Neuronal stem cell (in vitro differentiated cells): ENCODE results near the gene RTL10.

Source experiments
- DNase-seq: peaks from one replicate; pipeline ENCODE4 v3.0.0-alpha.2; 2013; ENCODE audit warnings: low spot score
- H2AFZ ChIP-seq: one replicate; pipeline ENCODE4 v1.6.1; 2013; ENCODE audit warnings: mild to moderate bottlenecking, low read length, inconsistent platforms
- H2AK5ac ChIP-seq: 2 replicates; pipeline ENCODE4 v1.6.1; 2013; ENCODE audit warnings: low read depth, mild to moderate bottlenecking, inconsistent platforms, low read length, moderate library complexity, mixed read lengths
- H2BK120ac ChIP-seq: 2 replicates; pipeline ENCODE4 v1.6.1; 2013; ENCODE audit warnings: low read depth, mild to moderate bottlenecking, inconsistent platforms, low read length, moderate library complexity, mixed read lengths
- H2BK12ac ChIP-seq: one replicate; pipeline ENCODE4 v1.6.1; 2013; ENCODE audit warnings: low read length, inconsistent platforms
- H2BK15ac ChIP-seq: 2 replicates; pipeline ENCODE4 v1.6.1; 2013; ENCODE audit warnings: mild to moderate bottlenecking, low read length, inconsistent platforms, mixed read lengths
- H2BK5ac ChIP-seq: one replicate; pipeline ENCODE4 v1.6.1; 2013; ENCODE audit warnings: inconsistent platforms, mild to moderate bottlenecking, low read length, moderate library complexity
- H3K14ac ChIP-seq: one replicate; pipeline ENCODE4 v1.6.1; 2013; ENCODE audit warnings: low read length, inconsistent platforms
- H3K18ac ChIP-seq: 2 replicates; pipeline ENCODE4 v1.6.1; 2013; ENCODE audit warnings: low read length, inconsistent platforms
- H3K23ac ChIP-seq: 2 replicates; pipeline ENCODE4 v1.6.1; 2013; ENCODE audit warnings: low read depth, mild to moderate bottlenecking, mixed read lengths, low read length, inconsistent platforms; ENCODE audit not compliant: poor library complexity
- H3K27ac ChIP-seq: replicated peaks from 3 replicates; pipeline ENCODE4 v1.5.1; 2013; ENCODE audit warnings: low read length, inconsistent platforms
- H3K27me3 ChIP-seq, 3 experiments: 2 replicates each; pipeline ENCODE4 v1.6.1; 2013; ENCODE audit warnings: low read length in 3 of 3, mild to moderate bottlenecking in 2 of 3, inconsistent platforms in 1 of 3, low read depth in 1 of 3, mixed read lengths in 1 of 3, moderate library complexity in 1 of 3; ENCODE audit not compliant: control insufficient read depth in 3 of 3, insufficient read depth in 3 of 3
- H3K36me3 ChIP-seq, 2 donors: replicated peaks in 1 of 2; 2 replicates each; pipeline ENCODE4 v1.6.1; 2013; ENCODE audit warnings: low read length in 2 of 2; ENCODE audit not compliant: control insufficient read depth in 2 of 2, insufficient read depth in 2 of 2
- H3K4ac ChIP-seq: 2 replicates; pipeline ENCODE4 v1.6.1; 2013; ENCODE audit warnings: inconsistent platforms, mild to moderate bottlenecking, low read length, moderate library complexity
- H3K4me1 ChIP-seq, 2 donors: 1 replicate in 1 of 2; 2 replicates in 1 of 2; pipeline ENCODE4 v1.6.1; 2013; ENCODE audit warnings: low read length in 2 of 2, low read depth in 1 of 2; ENCODE audit not compliant: control insufficient read depth in 2 of 2, insufficient read depth in 1 of 2
- H3K4me2 ChIP-seq: one replicate; pipeline ENCODE4 v1.6.1; 2013; ENCODE audit warnings: mild to moderate bottlenecking, low read length, inconsistent platforms; ENCODE audit not compliant: insufficient read depth, poor library complexity, severe bottlenecking
- H3K4me3 ChIP-seq, 2 donors: 2 replicates each; pipeline ENCODE4 v1.5.1; 2013; ENCODE audit warnings: low read length in 2 of 2, mild to moderate bottlenecking in 2 of 2, inconsistent platforms in 1 of 2, moderate library complexity in 1 of 2
- H3K79me1 ChIP-seq: one replicate; pipeline ENCODE4 v1.6.1; 2013; ENCODE audit warnings: low read depth, mild to moderate bottlenecking, inconsistent platforms, low read length, moderate library complexity
- H3K9ac ChIP-seq: one replicate; pipeline ENCODE4 v1.6.1; 2013; ENCODE audit warnings: mild to moderate bottlenecking, low read depth, low read length, inconsistent platforms; ENCODE audit not compliant: poor library complexity
- H3K9me3 ChIP-seq, 2 donors: replicated peaks in 1 of 2; 2 replicates each; pipeline versions ENCODE3 to v1.6.1; 2013; ENCODE audit warnings: low read length in 2 of 2, mild to moderate bottlenecking in 2 of 2, inconsistent platforms in 1 of 2, low read depth in 1 of 2, mixed read lengths in 1 of 2, moderate library complexity in 1 of 2; ENCODE audit not compliant: control insufficient read depth in 2 of 2, insufficient read depth in 1 of 2
- H4K8ac ChIP-seq: one replicate; pipeline ENCODE4 v1.6.1; 2013; ENCODE audit warnings: low read depth, mild to moderate bottlenecking, inconsistent platforms, low read length, moderate library complexity
- H4K91ac ChIP-seq: one replicate; pipeline ENCODE4 v1.6.1; 2013; ENCODE audit warnings: low read length, low read depth, mild to moderate bottlenecking, inconsistent platforms; ENCODE audit not compliant: poor library complexity
- WGBS, 2 donors: extraction: QIAGEN DNeasy Blood & Tissue Kit; methylation state at CpG; one replicate each; pipeline ENCODE4 v1.1.7; 2013; ENCODE audit warnings: missing lambda C conversion rate in 2 of 2, mixed read lengths in 1 of 2; ENCODE audit not compliant: insufficient read length in 2 of 2, insufficient replicate concordance in 1 of 2; ENCODE audit errors: extremely low coverage in 2 of 2; 5-methylcytosine and 5-hydroxymethylcytosine counted together

The RTL10 gene

DNA sequence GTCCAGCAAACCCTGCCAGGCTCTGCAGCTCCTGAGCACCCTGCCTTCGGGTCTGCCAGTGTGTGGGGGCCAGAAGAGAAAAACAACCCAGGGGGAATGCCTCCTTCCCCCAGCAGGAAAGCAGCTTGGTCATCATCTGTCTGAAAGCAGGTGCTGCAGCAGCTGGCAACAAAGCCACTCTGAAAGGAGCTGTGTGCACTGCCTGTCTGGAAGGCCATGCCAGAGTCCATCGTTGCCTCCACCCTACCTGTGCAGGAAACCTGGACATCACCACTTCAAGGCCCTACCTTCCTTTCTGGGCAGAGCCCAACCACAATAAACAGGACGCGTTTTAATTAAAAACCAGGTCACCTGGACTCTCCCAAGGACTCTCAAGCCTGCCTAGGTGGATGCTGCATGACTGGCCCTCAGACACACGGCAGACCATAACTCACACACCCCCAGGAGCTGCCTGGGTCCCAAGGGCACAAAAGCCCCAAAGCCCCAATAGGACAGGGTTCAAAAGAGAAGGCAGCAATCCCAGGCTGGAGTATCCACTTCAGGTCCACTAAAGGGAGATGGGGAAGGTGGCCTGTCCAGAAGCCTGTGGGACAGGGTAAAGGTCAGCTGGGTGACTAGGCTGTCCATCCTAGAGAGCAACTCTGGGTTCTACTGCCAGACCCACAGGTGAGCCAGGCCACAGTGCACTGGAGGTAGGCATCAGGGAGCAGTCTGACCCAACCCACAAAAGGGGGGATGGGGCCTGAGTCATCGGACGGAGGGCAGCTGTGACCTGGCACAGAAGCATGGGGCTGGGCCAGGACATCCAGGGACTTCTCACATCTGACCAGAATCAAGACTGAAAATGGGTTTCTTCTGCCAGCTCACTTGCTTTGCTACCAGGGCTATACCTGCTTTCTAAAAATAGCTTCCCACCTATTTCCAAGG is 6.1 kb downstream of the RTL10 start:
- H3K4ac ChIP-seq, result no peak overlapping the region
- H2BK5ac ChIP-seq, result no peak overlapping the region
- H3K9ac ChIP-seq, result no peak overlapping the region
- WGBS, 2 donors, result no CpG with 5 or more reads among the region's 7 CpGs
- H3K9me3 ChIP-seq, result peaks cover 10 to 14% of the 10 kb centered on the region in 2 donors
- H4K8ac ChIP-seq, result no peak overlapping the region
- no peak overlapping the region for H2BK15ac ChIP-seq
- H4K91ac ChIP-seq, result no peak overlapping the region
- no peak overlapping the region for H3K14ac ChIP-seq
- no peak overlapping the region for H3K4me2 ChIP-seq
- no peak overlapping the region for H2AK5ac ChIP-seq
- no peaks in the 10 kb centered on the region for H3K27me3 ChIP-seq
- peak overlapping the region in 1 of 2 donors; percentile 36 for H3K4me3 ChIP-seq
- H2BK12ac ChIP-seq, result no peak overlapping the region
- H3K23ac ChIP-seq, result peak overlapping the region; percentile 69
- no peak overlapping the region for H2BK120ac ChIP-seq
- H3K4me1 ChIP-seq, result peaks cover 8% of the 10 kb centered on the region in 2 donors
- no peak for DNase-seq
- no peak overlapping the region for H2AFZ ChIP-seq
- H3K79me1 ChIP-seq, result peaks cover 23% of the 10 kb centered on the region
- H3K18ac ChIP-seq, result no peak overlapping the region
- no peak overlapping the region for H3K27ac ChIP-seq
- H3K36me3 ChIP-seq, result peaks cover 36 to 59% of the 10 kb centered on the region in 2 donors

DNA sequence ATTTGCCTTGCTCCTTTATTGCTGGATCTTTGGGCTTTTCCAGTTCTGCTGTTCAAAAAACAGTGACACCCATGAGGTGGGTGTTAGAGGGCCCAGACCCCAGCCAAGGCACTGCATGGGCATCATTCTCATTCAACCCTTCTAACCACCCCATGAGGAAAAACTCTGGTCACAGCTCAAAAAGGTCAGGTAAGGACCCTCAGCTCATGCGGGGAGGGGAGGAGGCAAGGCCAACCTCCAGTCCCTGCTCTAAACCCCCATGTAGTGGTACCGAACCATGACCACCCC is 7.4 kb downstream of the RTL10 start:
- peaks cover 21% of the 10 kb centered on the region for H3K79me1 ChIP-seq
- no peak overlapping the region for H4K91ac ChIP-seq
- H3K4me3 ChIP-seq, result no peak overlapping the region
- no peak overlapping the region for H3K14ac ChIP-seq
- peaks cover 0 to 10% of the 10 kb centered on the region in 2 donors for H3K4me1 ChIP-seq
- H2BK12ac ChIP-seq, result no peak overlapping the region
- no peak overlapping the region for H3K9ac ChIP-seq
- peaks cover 10 to 14% of the 10 kb centered on the region in 2 donors for H3K9me3 ChIP-seq
- no peak overlapping the region for H2AK5ac ChIP-seq
- H4K8ac ChIP-seq, result no peak overlapping the region
- no peak overlapping the region for H3K18ac ChIP-seq
- no peak overlapping the region for H2BK15ac ChIP-seq
- H3K27ac ChIP-seq, result no peak overlapping the region
- no peak overlapping the region for H3K23ac ChIP-seq
- WGBS, 2 donors, result no CpG with 5 or more reads among the region's 2 CpGs
- H3K4me2 ChIP-seq, result no peak overlapping the region
- no peak overlapping the region for H3K4ac ChIP-seq
- H3K36me3 ChIP-seq, result peaks cover 35 to 51% of the 10 kb centered on the region in 2 donors
- no peaks in the 10 kb centered on the region for H3K27me3 ChIP-seq
- no peak for DNase-seq
- H2AFZ ChIP-seq, result no peak overlapping the region
- H2BK5ac ChIP-seq, result no peak overlapping the region
- H2BK120ac ChIP-seq, result no peak overlapping the region

DNA sequence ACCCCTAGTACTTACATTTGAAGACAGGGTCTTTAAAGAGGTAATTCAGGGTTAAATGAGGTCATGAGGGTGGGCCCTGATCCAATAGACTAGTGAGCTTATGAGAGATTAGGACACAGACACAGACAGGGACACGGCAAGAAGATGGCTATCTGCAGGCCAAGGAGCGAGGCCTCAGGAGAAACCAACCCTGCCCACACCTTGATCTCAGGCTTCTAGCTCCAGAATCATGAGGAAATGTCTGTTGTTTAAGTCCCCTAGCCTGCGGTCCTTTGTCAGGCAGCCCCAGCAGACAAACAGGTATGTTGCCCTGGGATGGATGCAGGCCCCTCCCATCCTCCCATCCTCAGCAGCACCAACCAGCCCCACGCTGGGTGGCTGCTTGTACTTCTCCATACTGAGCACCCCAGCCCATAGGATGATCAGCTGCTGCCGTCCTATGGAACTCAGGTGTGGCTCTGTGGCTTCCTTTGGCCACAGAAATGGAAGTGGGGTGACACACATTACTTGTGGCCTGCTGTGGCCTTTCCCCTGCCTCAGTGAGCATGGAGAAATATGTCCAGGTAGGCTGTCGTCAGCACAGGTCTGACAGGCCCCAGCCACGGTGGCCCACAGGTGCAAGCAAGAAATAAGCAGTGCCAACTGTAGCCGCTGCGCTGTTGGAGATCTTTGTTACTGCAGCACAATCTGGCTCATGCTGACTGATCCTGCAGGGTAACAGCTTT is 7.9 kb downstream of the RTL10 start:
- WGBS, 2 donors, result no CpG with 5 or more reads among the region's 9 CpGs
- Histone ChIP-seq H2BK120ac (no peak overlapping the region), H4K8ac (no peak overlapping the region), H3K14ac (no peak overlapping the region), H2AFZ (no peak overlapping the region), H3K4me1 (peaks cover 0 to 13% of the 10 kb centered on the region in 2 donors), H4K91ac (no peak overlapping the region), H3K9me3 (peaks cover 11 to 14% of the 10 kb centered on the region in 2 donors), H2BK15ac (no peak overlapping the region), H2BK5ac (no peak overlapping the region), H3K4me2 (no peak overlapping the region), H3K9ac (no peak overlapping the region), H3K4ac (no peak overlapping the region), H3K79me1 (peaks cover 18% of the 10 kb centered on the region), H2BK12ac (no peak overlapping the region), H3K23ac (peak overlapping the region; percentile 45), H3K27ac (no peak overlapping the region), H3K27me3 (no peaks in the 10 kb centered on the region), H3K4me3 (peak overlapping the region in 1 of 2 donors; percentile 36), H3K18ac (no peak overlapping the region), H2AK5ac (no peak overlapping the region), H3K36me3 (peaks cover 32 to 46% of the 10 kb centered on the region in 2 donors)
- no peak for DNase-seq
